ENCODE measurements around the gene RASSF3.
A peak's percentile ranks its signal among the peaks of the same experiment; 100 is the strongest.
"Not testable (repeated sequence)": the region's sequence is repeated elsewhere in the genome, so short reads cannot be mapped to it uniquely, and the experiment has no call there.

RASSF3 gene

GRCh38 chr12:64572241-64572640 lies 38.1 kb upstream of the RASSF3 start:
- TF ChIP-seq PAX5 (IDR thresholded peaks at IDR 0.05; ENCODE audit: insufficient read depth, low read length, severe bottlenecking) (no peak), TAF1 (IDR thresholded peaks at IDR 0.05; ENCODE audit: low read depth, low read length) (no peak), POLR2AphosphoS5 (IDR thresholded peaks at IDR 0.05; ENCODE audit: low read depth, low read length) (no peak)
- FAIRE-seq = no peak
- DNase-seq (ENCODE audit: insufficient read length, low spot score) = no peak

GRCh38 chr12:64574837-64575236 lies 35.5 kb upstream of the RASSF3 start:
- TF ChIP-seq POU2F2 (IDR thresholded peaks at IDR 0.05; ENCODE audit: low read depth, low read length) (no peak), SPI1 (IDR thresholded peaks at IDR 0.05; ENCODE audit: low read depth, low read length) (no peak), POLR2AphosphoS5 (IDR thresholded peaks at IDR 0.05; ENCODE audit: low read depth, low read length) (no peak), TAF1 (IDR thresholded peaks at IDR 0.05; ENCODE audit: low read depth, low read length) (no peak), PAX5 (IDR thresholded peaks at IDR 0.05; ENCODE audit: insufficient read depth, low read length, severe bottlenecking) (no peak), POLR2A (IDR thresholded peaks at IDR 0.05; ENCODE audit: low read depth, low read length) (no peak)
- FAIRE-seq (no peak), DNase-seq (ENCODE audit: insufficient read length, low spot score) (no peak)

GRCh38 chr12:64577046-64577445 lies 33.2 kb upstream of the RASSF3 start:
- FAIRE-seq = no peak
- no peak for TF ChIP-seq POU2F2 (IDR thresholded peaks at IDR 0.05; ENCODE audit: low read depth, low read length)
- TF ChIP-seq POLR2A (IDR thresholded peaks at IDR 0.05; ENCODE audit: low read depth, low read length) = no peak
- no peak for TF ChIP-seq POLR2AphosphoS5 (IDR thresholded peaks at IDR 0.05; ENCODE audit: low read depth, low read length)
- TF ChIP-seq SPI1 (IDR thresholded peaks at IDR 0.05; ENCODE audit: low read depth, low read length) = no peak
- TF ChIP-seq TAF1 (IDR thresholded peaks at IDR 0.05; ENCODE audit: low read depth, low read length) = no peak
- TF ChIP-seq PAX5 (IDR thresholded peaks at IDR 0.05; ENCODE audit: insufficient read depth, low read length, severe bottlenecking) = no peak

GRCh38 chr12:64578566-64578965 lies 31.7 kb upstream of the RASSF3 start:
- TF ChIP-seq POU2F2 (IDR thresholded peaks at IDR 0.05; ENCODE audit: low read depth, low read length) = no peak
- no peak for TF ChIP-seq SPI1 (IDR thresholded peaks at IDR 0.05; ENCODE audit: low read depth, low read length)
- TF ChIP-seq POLR2A (IDR thresholded peaks at IDR 0.05; ENCODE audit: low read depth, low read length) = no peak
- TF ChIP-seq PAX5 (IDR thresholded peaks at IDR 0.05; ENCODE audit: insufficient read depth, low read length, severe bottlenecking) = no peak
- TF ChIP-seq POLR2AphosphoS5 (IDR thresholded peaks at IDR 0.05; ENCODE audit: low read depth, low read length) = no peak
- no peak for TF ChIP-seq TAF1 (IDR thresholded peaks at IDR 0.05; ENCODE audit: low read depth, low read length)
- FAIRE-seq (no peak), DNase-seq (ENCODE audit: insufficient read length, low spot score) (no peak)

More at GRCh38 chr12:64577046-64577445, 33.2 kb upstream of the RASSF3 start:
- DNase-seq (ENCODE audit: insufficient read length, low spot score) = no peak

- FAIRE-seq = no peak
- TF ChIP-seq POLR2A (IDR thresholded peaks at IDR 0.05; ENCODE audit: low read depth, low read length) (no peak), SPI1 (IDR thresholded peaks at IDR 0.05; ENCODE audit: low read depth, low read length) (no peak), TAF1 (IDR thresholded peaks at IDR 0.05; ENCODE audit: low read depth, low read length) (no peak), POU2F2 (IDR thresholded peaks at IDR 0.05; ENCODE audit: low read depth, low read length) (no peak), POLR2AphosphoS5 (IDR thresholded peaks at IDR 0.05; ENCODE audit: low read depth, low read length) (no peak), PAX5 (IDR thresholded peaks at IDR 0.05; ENCODE audit: insufficient read depth, low read length, severe bottlenecking) (no peak)
- no peak for DNase-seq (ENCODE audit: insufficient read length, low spot score)
Measured at GRCh38 chr12:64580681-64581080, 29.6 kb upstream of the RASSF3 start.

GRCh38 chr12:64582114-64582513 lies 28.2 kb upstream of the RASSF3 start:
- FAIRE-seq (no peak), DNase-seq (ENCODE audit: insufficient read length, low spot score) (no peak)
- no peak for TF ChIP-seq SPI1 (IDR thresholded peaks at IDR 0.05; ENCODE audit: low read depth, low read length)
- no peak for TF ChIP-seq TAF1 (IDR thresholded peaks at IDR 0.05; ENCODE audit: low read depth, low read length)
- no peak for TF ChIP-seq POLR2AphosphoS5 (IDR thresholded peaks at IDR 0.05; ENCODE audit: low read depth, low read length)
- no peak for TF ChIP-seq POLR2A (IDR thresholded peaks at IDR 0.05; ENCODE audit: low read depth, low read length)
- no peak for TF ChIP-seq POU2F2 (IDR thresholded peaks at IDR 0.05; ENCODE audit: low read depth, low read length)
- TF ChIP-seq PAX5 (IDR thresholded peaks at IDR 0.05; ENCODE audit: insufficient read depth, low read length, severe bottlenecking) = no peak

- FAIRE-seq (no peak), DNase-seq (ENCODE audit: insufficient read length, low spot score) (no peak)
- TF ChIP-seq POLR2AphosphoS5 (IDR thresholded peaks at IDR 0.05; ENCODE audit: low read depth, low read length) (no peak), POU2F2 (IDR thresholded peaks at IDR 0.05; ENCODE audit: low read depth, low read length) (no peak), SPI1 (IDR thresholded peaks at IDR 0.05; ENCODE audit: low read depth, low read length) (no peak), PAX5 (IDR thresholded peaks at IDR 0.05; ENCODE audit: insufficient read depth, low read length, severe bottlenecking) (no peak), TAF1 (IDR thresholded peaks at IDR 0.05; ENCODE audit: low read depth, low read length) (no peak), POLR2A (IDR thresholded peaks at IDR 0.05; ENCODE audit: low read depth, low read length) (no peak)
Measured at GRCh38 chr12:64582862-64583261, 27.4 kb upstream of the RASSF3 start.

GRCh38 chr12:64583395-64583770 lies 26.9 kb upstream of the RASSF3 start:
- FAIRE-seq = not testable (repeated sequence)

GRCh38 chr12:64583771-64584421 lies 26.4 kb upstream of the RASSF3 start:
- no peak for DNase-seq (ENCODE audit: insufficient read length, low spot score)
- TF ChIP-seq POU2F2 (IDR thresholded peaks at IDR 0.05; ENCODE audit: low read depth, low read length) (no peak), PAX5 (IDR thresholded peaks at IDR 0.05; ENCODE audit: insufficient read depth, low read length, severe bottlenecking) (no peak), SPI1 (IDR thresholded peaks at IDR 0.05; ENCODE audit: low read depth, low read length) (peak; percentile 86), POLR2AphosphoS5 (IDR thresholded peaks at IDR 0.05; ENCODE audit: low read depth, low read length) (no peak), POLR2A (IDR thresholded peaks at IDR 0.05; ENCODE audit: low read depth, low read length) (no peak)

More at GRCh38 chr12:64583395-64583770, 26.9 kb upstream of the RASSF3 start:
- DNase-seq (ENCODE audit: insufficient read length, low spot score) = not testable (repeated sequence)

GRCh38 chr12:64585104-64585503 lies 25.2 kb upstream of the RASSF3 start:
- DNase-seq (ENCODE audit: insufficient read length, low spot score) (no peak), FAIRE-seq (no peak)
- TF ChIP-seq PAX5 (IDR thresholded peaks at IDR 0.05; ENCODE audit: insufficient read depth, low read length, severe bottlenecking) (no peak), SPI1 (IDR thresholded peaks at IDR 0.05; ENCODE audit: low read depth, low read length) (no peak), TAF1 (IDR thresholded peaks at IDR 0.05; ENCODE audit: low read depth, low read length) (no peak), POLR2AphosphoS5 (IDR thresholded peaks at IDR 0.05; ENCODE audit: low read depth, low read length) (no peak), POU2F2 (IDR thresholded peaks at IDR 0.05; ENCODE audit: low read depth, low read length) (no peak), POLR2A (IDR thresholded peaks at IDR 0.05; ENCODE audit: low read depth, low read length) (no peak)

More at GRCh38 chr12:64583771-64584421, 26.4 kb upstream of the RASSF3 start:
- peak; percentile 69 for FAIRE-seq

All from GM12891 (cell line).